K562 (cell line): ENCODE results near the gene BCAS4. TPM values are rescaled to one million over a fixed set of nuclear protein-coding genes. Genes with fewer than 3 reads are reported as not detected.

Experiments used
- ATF4 ChIP-seq: fragments of 450-650 bp; formaldehyde crosslinking; IDR thresholded peaks from 2 replicates; pipeline ENCODE4 v1.4.0; 2022; ENCODE audit warnings: mild to moderate bottlenecking, moderate library complexity
- C11orf30 ChIP-seq: fragments of 450-650 bp; IDR thresholded peaks from 2 replicates; pipeline ENCODE4 v1.6.1; 2016; ENCODE audit warnings: low read depth, mild to moderate bottlenecking
- CHAMP1 ChIP-seq: fragments of 450-650 bp; IDR thresholded peaks from 2 replicates; pipeline ENCODE4 v1.6.1; 2016; ENCODE audit warnings: mild to moderate bottlenecking
- EGR1 ChIP-seq: fragments of 450-650 bp; conservative IDR thresholded peaks from 2 replicates; pipeline ENCODE4 v1.6.1; 2017; ENCODE audit warnings: mild to moderate bottlenecking
- EP300 ChIP-seq: IDR thresholded peaks from 2 replicates; pipeline ENCODE4 v1.6.1; 2012; ENCODE audit warnings: low read length, improper control_type of control experiment
- ESRRB ChIP-seq: fragments of 250-450 bp; sonication (Bioruptor Pico); IDR thresholded peaks from 2 replicates; pipeline ENCODE4 v1.5.0; 2020; ENCODE audit warnings: mild to moderate bottlenecking, moderate library complexity, borderline replicate concordance
- KDM1A ChIP-seq, 2 experiments: fragments of 450-650 bp; IDR thresholded peaks; 2 replicates each; pipeline ENCODE4 v1.6.1; 2016; ENCODE audit warnings: mild to moderate bottlenecking in 2 of 2
- NBN ChIP-seq: fragments of 450-650 bp; IDR thresholded peaks from 2 replicates; pipeline ENCODE4 v1.6.1; 2016; ENCODE audit warnings: low read depth, mild to moderate bottlenecking
- RCOR1 ChIP-seq, 2 experiments: IDR thresholded peaks; 2 replicates each; pipeline ENCODE4 v1.6.1; 2012; ENCODE audit warnings: low read depth in 2 of 2, low read length in 2 of 2, borderline replicate concordance in 1 of 2, improper control_type of control experiment in 1 of 2
- TEAD4 ChIP-seq, 2 experiments: sonication (generic) in 1 of 2; formaldehyde crosslinking in 1 of 2; IDR thresholded peaks; 2 replicates each; pipeline versions ENCODE4 v1.6.1 to v1.8.0; 2012 to 2022; ENCODE audit warnings: borderline replicate concordance in 1 of 2, inconsistent platforms in 1 of 2, low read length in 1 of 2, mild to moderate bottlenecking in 1 of 2, missing genetic modification reagents in 1 of 2
- TRIM28 ChIP-seq: fragments of 450-650 bp; IDR thresholded peaks from 2 replicates; pipeline ENCODE4 v1.6.1; 2017
- ZNF124 ChIP-seq: sonication (generic); formaldehyde crosslinking; IDR thresholded peaks from 2 replicates; pipeline ENCODE4 v1.8.1; 2022; ENCODE audit warnings: missing genetic modification reagents
- ZNF584 ChIP-seq: fragments of 200-800 bp; sonication (Bioruptor generic); IDR thresholded peaks from 2 replicates; pipeline ENCODE4 v1.6.1; 2016; ENCODE audit warnings: low read depth, mild to moderate bottlenecking, missing genetic modification characterization, missing compliant biosample characterization
- ZNF589 ChIP-seq: fragments of 200-800 bp; sonication (Bioruptor generic); IDR thresholded peaks from 2 replicates; pipeline ENCODE4 v1.6.1; 2016; ENCODE audit warnings: low read depth, missing genetic modification characterization, missing compliant biosample characterization
- ZSCAN29 ChIP-seq: fragments of 450-650 bp; IDR thresholded peaks from 2 replicates; pipeline ENCODE4 v1.6.1; 2017
- polyA plus RNA-seq, 8 experiments: library from polyadenylated mRNA; depleted of rRNA in 4 of 8; stranded (reverse) in 5 of 8; unstranded in 3 of 8; fragments of >200 nt; fragmentation: Nextera tagmentation in 2 of 8; fragmentation: Illumina TruSeq in 1 of 8; extraction: Ambion mirVana in 2 of 8; extraction: Trizol in 1 of 8; gene quantifications; 2 replicates each; pipeline versions ENCODE4 v1.2.1 to v1.2.3, GENCODE V29; 2011 to 2014; ENCODE audit warnings: inconsistent platforms in 1 of 8, missing spikeins in 1 of 8
- total RNA-seq, 7 experiments: library from RNA; depleted of rRNA in 6 of 7; stranded (reverse); fragments of >200 nt in 6 of 7; fragmentation: Illumina TruSeq in 2 of 7; extraction: Trizol in 2 of 7; gene quantifications; 2 replicates each; pipeline versions ENCODE4 v1.2.1 to v1.2.3, GENCODE V29; 2011 to 2021; ENCODE audit warnings: low replicate concordance in 1 of 7
- TF ChIP-seq, protein P1 (sequence below): fragments of 450-650 bp; IDR thresholded peaks from 2 replicates; pipeline ENCODE4 v1.6.1; 2016; ENCODE audit warnings: missing biosample characterization, missing genetic modification characterization
- TF ChIP-seq, protein P2 (sequence below): fragments of 450-650 bp; IDR thresholded peaks from 2 replicates; pipeline ENCODE4 v1.6.1; 2016; ENCODE audit warnings: antibody characterized with exemption
- TF ChIP-seq, protein P3 (sequence below), 2 experiments: fragments of 150-350 bp in 1 of 2; IDR thresholded peaks; 2 replicates each; pipeline ENCODE4 v1.6.1; 2012 to 2016; ENCODE audit warnings: low read depth in 2 of 2, low read length in 2 of 2, mild to moderate bottlenecking in 1 of 2, moderate library complexity in 1 of 2

Gene BCAS4
- total and polyA plus RNA-seq, 9 of the 15 experiments (the other 6 are each of a cell fraction or from before 2014, with no cell fraction given), result 0.15 to 2.3 (median 0.47) TPM

DNA sequence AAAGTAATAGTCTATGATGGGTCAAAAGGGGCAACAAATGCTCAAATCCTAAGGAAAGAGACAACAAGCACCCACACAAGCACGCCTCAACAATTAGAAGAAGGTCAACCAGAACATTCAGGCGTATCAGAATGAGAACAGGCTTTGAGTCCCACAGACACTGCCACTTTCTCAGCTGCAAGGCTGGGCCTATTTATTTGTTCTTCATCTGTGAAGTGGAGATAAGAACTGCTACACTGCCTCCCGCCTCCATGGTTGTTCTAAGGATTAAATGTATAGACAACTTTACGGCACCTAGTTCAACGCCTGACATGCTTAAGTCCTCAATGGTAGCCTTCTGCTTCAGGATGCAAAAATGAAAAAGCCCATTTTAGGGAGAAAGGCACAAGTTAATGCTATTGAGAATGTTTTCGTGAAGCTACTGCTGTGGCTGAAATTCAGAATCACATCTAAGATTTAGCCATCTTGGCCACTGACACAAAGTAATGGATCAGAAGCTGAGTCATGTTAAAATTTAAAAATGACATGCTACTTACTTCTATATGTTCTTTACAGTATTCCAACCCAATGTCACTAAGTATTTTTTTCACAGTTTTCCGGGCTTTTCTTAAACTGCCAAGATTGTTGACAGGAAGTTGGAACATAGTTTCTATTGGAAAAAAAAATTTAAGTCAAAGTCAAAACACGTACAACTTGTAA, 108.6 kb downstream of the BCAS4 start (continued):
- TF ChIP-seq ZNF124 (CRISPR knock-in tag), result no peak
- peak; percentile 80 for TF ChIP-seq NBN
- TF ChIP-seq EP300, result peak; percentile 86
- TF ChIP-seq ZNF589 (CRISPR knock-in tag), result peak; percentile 79; the same call in 1 of the 2 replicates
- TF ChIP-seq, protein P1, sequence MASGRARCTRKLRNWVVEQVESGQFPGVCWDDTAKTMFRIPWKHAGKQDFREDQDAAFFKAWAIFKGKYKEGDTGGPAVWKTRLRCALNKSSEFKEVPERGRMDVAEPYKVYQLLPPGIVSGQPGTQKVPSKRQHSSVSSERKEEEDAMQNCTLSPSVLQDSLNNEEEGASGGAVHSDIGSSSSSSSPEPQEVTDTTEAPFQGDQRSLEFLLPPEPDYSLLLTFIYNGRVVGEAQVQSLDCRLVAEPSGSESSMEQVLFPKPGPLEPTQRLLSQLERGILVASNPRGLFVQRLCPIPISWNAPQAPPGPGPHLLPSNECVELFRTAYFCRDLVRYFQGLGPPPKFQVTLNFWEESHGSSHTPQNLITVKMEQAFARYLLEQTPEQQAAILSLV (tag), result no peak
- TF ChIP-seq, protein P2, sequence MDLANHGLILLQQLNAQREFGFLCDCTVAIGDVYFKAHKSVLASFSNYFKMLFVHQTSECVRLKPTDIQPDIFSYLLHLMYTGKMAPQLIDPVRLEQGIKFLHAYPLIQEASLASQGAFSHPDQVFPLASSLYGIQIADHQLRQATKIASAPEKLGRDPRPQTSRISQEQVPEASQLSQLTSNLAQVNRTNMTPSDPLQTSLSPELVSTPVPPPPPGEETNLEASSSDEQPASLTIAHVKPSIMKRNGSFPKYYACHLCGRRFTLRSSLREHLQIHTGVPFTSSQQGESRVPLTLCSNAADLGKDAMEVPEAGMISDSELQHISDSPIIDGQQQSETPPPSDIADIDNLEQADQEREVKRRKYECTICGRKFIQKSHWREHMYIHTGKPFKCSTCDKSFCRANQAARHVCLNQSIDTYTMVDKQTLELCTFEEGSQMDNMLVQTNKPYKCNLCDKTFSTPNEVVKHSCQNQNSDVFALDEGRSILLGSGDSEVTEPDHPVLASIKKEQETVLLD, result 0 out of 2 replicates have a peak, but pooled peaks have one; percentile 40
- TF ChIP-seq ZNF584, result 0 out of 2 replicates have a peak, but pooled peaks have one; percentile 31
- peak; percentile 78 for TF ChIP-seq EGR1
- TF ChIP-seq KDM1A (IDR thresholded peaks at IDR 0.05), result peak; percentile 90 to 92
- TF ChIP-seq CHAMP1, result peak; percentile 75
- no peak for TF ChIP-seq ZSCAN29
- TF ChIP-seq RCOR1 (IDR thresholded peaks at IDR 0.05; ENCODE audit: borderline replicate concordance in 1 of 2, low read depth in 2 of 2, low read length in 2 of 2), result peak in 1 of 2 experiments; percentile 83; a peak in 2 of 4 replicates
- peak; percentile 91 for TF ChIP-seq C11orf30
- peak; percentile 79; the same call in 1 of the 2 replicates for TF ChIP-seq TRIM28
- TF ChIP-seq ESRRB (CRISPR knock-in tag), result no peak
- TF ChIP-seq, protein P3, sequence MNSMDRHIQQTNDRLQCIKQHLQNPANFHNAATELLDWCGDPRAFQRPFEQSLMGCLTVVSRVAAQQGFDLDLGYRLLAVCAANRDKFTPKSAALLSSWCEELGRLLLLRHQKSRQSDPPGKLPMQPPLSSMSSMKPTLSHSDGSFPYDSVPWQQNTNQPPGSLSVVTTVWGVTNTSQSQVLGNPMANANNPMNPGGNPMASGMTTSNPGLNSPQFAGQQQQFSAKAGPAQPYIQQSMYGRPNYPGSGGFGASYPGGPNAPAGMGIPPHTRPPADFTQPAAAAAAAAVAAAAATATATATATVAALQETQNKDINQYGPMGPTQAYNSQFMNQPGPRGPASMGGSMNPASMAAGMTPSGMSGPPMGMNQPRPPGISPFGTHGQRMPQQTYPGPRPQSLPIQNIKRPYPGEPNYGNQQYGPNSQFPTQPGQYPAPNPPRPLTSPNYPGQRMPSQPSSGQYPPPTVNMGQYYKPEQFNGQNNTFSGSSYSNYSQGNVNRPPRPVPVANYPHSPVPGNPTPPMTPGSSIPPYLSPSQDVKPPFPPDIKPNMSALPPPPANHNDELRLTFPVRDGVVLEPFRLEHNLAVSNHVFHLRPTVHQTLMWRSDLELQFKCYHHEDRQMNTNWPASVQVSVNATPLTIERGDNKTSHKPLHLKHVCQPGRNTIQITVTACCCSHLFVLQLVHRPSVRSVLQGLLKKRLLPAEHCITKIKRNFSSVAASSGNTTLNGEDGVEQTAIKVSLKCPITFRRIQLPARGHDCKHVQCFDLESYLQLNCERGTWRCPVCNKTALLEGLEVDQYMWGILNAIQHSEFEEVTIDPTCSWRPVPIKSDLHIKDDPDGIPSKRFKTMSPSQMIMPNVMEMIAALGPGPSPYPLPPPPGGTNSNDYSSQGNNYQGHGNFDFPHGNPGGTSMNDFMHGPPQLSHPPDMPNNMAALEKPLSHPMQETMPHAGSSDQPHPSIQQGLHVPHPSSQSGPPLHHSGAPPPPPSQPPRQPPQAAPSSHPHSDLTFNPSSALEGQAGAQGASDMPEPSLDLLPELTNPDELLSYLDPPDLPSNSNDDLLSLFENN (IDR thresholded peaks at IDR 0.05; ENCODE audit: low read depth in 2 of 2, low read length in 2 of 2), result peak in 1 of 2 experiments; percentile 87; a peak in 2 of 4 replicates
- no peak for TF ChIP-seq ATF4 (CRISPR knock-in tag)
- peak; percentile 96 for TF ChIP-seq TEAD4 (IDR thresholded peaks at IDR 0.05; ENCODE audit: low read length)
- no peak for TF ChIP-seq TEAD4 (CRISPR knock-in tag; IDR thresholded peaks at IDR 0.05; ENCODE audit: borderline replicate concordance)
